NCI-H82 (cell line): Measurements from ENCODE around the gene APBB1IP.

Experiments
- DNase-seq: peaks from one replicate; lab custom pipeline; 2025; lab: John Stamatoyannopoulos, UW

APBB1IP gene

DNA sequence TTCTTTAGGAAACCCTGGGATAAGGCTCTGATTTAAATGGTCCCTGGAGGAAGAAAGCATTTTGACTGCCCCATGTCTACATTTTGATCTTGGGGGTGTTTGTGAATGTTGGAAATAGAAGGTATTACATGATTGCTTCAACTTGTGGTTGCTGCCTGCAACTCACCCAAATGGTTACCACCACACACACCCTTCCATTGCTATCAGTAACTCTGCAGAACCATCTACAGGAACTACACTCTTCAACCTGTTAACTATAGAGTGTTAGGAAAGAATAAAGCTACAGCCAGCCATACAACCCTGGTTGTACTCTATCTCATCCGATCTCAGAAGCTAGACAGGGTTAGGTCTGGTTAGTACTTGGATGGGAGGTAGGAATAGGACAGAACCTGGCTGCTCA lies 71.2 kb downstream of the APBB1IP start:
- no peak for DNase-seq

DNA sequence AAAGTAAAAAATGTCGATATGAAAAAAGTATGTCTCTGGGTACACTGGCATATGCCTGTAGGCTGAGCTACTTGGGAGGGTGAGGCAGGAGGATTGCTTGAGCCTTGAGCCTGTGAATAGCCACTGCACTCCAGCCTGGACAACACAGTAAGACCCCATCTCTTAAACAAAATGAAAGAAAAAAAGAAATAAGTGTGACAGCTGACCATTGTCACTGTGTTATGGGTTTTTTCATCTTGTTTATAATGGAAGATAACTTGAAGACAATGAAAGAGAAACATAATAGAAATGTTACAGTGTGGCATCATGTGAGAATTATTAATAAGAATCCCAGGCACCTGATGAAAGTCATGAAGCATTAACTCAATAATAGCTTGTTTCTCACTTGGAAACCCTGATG lies 75.0 kb downstream of the APBB1IP start:
- DNase-seq = no peak

DNA sequence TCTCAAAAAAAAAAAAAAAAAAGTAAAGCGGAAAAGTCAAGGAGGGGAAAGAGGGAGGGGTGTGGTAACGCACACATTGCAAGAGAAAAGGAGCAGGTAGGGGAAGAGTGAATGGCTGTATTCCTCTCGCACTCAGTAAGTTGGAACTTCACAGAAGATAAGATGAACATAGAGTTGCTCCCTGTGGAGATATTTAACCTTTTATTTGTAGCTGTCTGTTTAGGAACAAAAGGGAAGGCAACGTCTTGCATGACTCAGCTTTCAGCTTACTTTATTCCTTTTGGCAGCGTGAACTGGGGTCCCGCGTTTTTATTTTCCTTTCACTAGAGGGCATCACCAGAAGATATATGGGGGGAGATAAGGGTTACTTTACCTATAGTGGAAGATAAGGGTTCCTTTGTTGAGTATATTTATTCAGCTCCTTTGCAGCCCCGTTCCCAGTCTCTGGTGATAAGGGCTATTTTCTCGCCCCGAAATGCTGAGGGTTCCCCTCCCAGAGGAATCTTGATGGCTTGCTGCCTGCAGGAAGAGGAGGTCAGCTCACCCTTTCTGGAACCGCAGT lies 78.5 kb downstream of the APBB1IP start:
- no peak for DNase-seq

DNA sequence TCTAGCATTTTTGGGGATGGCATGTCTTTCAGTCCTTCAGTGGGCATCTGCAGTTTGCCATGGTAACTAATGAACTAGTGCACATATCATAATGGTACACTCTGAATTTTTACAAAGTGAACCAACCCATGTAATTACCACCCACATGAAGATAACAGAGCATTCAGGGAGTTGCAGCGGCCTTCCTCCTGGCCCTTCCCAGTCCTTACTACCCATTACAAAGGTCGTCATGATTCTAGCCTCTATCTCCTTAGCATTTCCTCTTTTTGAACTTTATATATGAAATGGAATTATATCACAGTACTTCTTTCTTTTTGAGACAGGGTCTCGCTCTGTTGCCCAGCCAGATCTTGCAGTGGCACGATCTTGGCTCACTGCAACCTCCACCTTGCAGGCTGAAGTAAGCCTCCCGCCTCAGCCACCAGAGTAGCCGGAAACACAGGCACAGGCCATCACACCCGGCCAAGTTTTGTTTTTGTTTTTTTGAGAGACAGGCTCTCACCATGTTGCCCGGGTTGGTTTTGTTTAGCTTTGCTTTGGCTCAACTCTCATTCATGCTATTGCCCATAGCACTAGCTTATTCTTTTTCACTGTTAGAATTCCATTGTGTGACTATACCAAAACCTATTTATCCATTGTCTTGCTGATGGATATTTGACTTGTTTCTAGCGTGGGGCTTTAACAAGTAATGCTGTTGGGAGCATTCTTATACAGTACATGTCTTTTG lies 79.2 kb downstream of the APBB1IP start:
- no peak for DNase-seq

DNA sequence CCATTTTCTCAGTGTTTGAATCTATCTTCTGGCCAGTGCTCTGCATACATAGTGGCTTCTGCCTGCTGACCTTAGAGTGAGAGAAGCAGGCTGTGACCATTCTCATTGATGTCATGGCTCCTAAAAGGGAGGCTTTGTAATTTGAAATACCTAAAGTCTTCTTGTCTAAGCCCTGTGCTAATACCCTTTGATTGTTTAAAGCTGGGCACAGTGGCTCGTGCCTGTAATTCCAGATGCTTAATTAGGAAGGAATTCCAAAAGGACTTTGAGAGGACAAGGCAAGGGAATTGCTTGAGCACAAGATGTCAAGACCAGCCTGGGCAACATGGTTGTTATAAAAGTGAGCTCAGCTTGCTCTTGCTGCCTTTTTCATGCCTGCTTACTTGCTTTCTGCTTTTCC lies 81.7 kb downstream of the APBB1IP start:
- no peak for DNase-seq

DNA sequence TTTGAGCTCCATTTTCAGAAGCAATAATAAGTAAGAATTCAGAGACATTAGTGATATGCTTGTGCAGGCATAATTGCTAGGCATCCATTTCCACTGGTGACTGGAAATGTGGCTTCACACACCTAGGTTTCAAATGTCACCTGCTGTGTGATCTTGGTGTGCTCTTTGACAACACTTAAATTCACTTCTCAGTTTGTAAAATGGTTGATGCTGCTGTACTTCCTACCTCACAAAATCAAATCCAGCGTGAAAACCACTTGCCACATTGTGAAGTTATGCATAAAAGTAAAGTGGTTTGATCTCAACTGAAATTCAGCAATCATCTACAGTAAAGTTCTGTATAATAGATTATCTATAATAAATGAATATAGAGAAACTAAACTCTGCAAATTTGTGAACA lies 82.4 kb downstream of the APBB1IP start:
- DNase-seq = no peak

DNA sequence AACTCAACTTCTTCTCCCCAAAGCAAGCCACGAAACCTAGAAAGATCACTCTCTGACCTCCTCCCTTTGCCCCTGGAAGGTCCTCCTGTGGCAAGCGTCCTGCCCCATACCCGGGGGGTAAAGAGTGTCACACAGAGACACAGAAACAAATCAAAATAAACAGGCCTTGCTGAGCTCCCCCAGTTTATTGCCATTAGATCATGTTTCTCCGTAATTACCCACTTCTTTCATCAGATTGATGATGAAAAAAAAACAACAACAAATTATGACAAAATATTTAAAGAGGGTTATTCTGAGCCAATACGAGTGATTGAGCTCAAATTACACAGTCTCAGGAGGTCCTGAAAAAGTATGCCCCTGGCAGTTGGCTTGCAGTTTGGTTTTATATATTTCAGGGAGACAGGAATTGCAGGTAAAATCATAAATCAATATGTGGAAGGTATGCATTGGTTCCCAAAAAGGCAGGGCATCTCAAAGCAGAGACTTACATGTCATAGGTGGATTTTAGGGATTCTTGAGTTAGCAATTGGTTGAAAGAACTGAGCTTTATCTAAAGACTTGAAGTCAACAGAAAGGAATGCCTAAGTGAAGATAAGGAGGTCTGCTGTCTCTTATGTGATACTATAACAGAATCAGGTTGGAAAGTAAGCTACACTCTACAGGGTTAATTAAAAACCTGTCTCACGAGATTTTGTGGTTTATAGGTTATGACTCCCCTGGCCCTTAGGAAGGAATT lies 86.2 kb downstream of the APBB1IP start:
- DNase-seq = no peak

DNA sequence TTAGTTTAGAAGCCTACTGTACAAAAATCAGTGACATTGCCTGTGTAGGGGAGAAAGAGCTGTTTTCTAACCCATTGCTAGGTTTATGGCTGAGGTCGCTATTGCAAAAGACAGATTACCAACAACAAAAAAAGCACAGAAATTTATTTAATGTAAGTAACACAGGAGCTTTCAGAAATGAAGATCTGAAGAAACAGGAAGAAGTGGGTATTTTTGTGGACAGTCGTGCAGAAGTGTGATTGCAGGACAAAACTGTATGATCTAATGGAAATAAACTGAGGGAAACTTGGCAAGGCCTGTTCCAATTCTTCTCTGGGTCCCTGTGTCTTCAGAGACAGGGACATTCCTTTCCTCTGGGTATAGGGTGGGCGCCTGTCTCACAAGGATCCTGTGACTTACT lies 87.4 kb downstream of the APBB1IP start:
- no peak for DNase-seq

DNA sequence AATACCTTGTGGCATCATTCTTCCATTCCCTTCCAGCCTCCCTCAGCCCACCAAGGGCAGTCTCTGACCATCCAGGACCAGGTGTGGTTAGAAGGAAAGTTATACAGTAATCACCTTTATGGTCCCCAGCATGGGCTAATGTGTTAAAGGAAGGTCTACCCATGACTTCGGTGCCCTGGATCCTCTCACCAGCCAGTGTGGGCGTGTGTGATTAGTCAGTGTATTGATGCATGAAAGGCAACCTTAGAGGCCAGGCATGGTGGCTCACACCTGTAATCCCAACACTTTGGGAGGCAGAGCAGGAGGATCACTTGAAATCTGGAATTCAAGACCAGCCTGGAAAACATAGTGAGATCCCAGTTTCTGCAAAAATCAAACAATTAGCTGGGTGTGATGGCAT lies 88.9 kb downstream of the APBB1IP start:
- DNase-seq = no peak

DNA sequence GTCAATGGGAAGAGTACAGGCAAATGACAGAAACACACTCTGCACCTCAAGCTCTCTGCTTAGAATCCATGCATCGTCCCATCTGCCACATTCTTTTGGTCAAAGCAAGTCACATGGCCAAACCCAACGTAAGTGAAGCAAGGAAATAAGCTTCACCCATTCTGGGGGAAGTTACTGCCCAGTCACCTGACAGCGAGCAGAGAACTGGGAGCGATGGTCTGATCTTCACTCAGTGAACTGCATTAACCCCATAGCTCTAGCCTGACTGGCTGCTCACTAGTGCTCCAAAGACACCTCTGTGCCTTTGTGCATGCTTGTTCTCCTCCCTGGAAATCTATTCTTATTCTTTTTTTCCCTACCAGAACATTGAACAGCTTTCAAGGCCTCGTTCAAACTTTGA lies 89.9 kb downstream of the APBB1IP start:
- DNase-seq = no peak

DNA sequence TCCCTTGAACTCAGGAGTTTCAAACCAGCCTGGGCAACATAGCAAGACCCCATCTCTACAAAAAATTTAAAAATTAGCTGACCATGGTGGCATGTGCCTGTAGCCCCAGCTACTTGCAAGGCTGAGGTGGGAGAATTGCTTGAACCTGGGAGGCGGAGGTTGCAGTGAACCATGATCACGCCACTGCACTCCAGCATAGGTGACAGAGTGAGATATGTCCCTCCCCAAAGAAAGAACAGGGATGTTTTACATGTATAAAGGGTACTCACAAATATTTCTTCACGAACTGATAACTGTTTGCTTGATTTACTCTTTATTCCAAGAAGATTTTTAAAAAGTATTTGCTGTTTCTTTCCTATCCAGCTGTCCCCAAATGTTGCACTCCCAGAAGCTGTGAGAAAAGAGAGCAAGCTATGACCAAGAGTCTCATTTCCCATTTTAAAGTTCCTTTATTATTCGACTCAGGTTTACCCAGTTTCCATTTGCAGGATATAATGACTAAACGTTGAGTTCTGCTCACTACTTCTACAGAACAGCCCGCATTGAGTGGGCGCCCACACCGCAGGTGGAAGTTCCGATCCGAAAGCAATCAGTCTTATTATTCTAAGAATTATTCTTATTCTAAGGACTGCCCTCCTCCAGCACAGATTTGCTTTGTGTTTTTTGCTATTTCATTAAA lies 90.7 kb downstream of the APBB1IP start:
- no peak for DNase-seq

DNA sequence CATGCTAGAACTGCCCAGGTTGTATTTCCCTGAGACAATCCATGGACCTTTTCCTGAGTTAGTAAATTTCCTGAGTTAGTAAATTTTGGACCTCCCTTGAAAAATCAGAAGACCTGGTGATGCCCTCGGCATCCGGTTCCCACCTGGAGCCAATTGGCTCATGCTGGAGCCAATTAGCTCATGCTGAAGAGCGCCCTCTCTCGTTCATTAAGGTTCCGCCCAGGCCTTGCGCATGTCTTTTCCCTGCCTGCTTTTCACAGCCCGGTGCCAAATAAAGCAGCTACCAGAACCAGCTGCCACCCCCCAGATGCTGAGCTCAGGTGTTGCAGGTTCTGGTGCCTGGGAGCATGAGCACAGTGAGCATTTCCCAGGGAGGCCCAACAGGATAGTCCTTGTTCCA lies 96.2 kb downstream of the APBB1IP start:
- DNase-seq = peak; percentile 34

DNA sequence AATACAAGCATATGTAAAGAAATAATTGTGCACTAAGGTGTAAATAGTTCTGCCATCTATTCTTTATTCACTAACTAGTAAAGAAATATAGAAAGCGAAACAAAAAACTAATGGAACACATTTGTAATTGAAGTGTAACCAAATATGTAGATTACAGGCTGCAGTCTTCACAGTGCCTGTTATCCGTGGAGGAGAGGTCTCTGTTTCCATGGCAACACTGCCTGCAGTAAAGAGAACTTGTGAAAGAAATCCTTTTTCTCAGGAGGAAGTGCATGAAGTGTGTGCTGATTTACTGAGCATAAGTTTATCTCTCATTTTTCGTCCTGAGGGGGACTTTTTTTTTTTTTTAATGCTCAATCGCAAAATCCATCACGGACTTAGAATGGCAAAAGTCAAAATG lies 102.5 kb downstream of the APBB1IP start:
- DNase-seq = no peak

DNA sequence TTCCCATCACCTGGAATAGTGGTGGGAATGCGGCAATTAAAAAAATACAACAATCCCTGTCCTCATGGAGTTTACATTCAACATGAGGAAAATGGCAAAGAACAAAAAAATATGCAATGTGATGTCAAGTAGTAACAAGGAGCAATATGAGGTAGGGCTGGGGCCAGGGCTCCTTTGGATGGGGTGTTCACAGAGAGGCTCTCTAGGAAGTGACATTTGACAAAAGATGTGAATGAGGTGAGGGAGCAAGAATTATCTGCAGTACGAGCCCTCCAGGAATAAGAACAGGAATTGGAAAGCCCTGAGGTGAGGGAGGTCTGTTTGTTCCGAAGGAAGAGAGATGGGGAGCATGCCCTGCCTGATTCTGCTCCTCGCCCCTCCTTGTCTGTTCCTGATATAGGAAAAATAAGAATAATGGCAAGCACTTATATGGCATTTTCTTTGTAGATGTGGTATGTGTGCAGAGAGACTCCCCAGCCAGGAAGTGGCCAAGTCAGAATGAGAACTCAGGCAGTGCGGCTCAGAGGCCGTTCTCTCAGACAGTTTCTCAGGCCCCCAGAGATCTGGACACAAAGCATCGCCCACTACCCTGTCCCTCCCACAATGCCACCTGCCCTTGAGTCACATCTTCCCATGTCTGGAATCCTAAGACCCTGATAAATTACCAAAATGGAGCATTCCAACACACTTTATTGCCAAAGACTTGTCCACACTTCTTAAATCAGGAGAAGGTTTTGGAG lies 105.6 kb downstream of the APBB1IP start:
- no peak for DNase-seq

DNA sequence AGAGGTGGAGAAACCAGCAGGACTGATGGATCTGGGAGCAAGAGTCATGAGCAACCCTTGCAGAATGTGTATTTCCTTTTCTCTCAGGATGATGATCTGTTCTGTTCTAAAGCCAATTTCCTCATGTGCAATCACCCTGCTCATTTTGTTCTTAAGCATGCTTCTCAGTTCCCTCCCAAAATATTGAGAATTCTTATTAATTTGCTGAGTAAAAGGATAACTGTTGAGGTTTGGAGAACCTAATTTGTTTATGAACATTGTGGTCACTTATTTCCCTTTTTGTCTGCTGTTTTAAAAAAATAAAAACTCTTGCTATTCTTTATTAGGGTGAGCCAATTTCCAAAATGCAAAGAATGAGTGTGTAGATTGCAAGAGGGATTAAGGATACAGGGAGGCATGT lies 106.8 kb downstream of the APBB1IP start:
- DNase-seq = no peak

DNA sequence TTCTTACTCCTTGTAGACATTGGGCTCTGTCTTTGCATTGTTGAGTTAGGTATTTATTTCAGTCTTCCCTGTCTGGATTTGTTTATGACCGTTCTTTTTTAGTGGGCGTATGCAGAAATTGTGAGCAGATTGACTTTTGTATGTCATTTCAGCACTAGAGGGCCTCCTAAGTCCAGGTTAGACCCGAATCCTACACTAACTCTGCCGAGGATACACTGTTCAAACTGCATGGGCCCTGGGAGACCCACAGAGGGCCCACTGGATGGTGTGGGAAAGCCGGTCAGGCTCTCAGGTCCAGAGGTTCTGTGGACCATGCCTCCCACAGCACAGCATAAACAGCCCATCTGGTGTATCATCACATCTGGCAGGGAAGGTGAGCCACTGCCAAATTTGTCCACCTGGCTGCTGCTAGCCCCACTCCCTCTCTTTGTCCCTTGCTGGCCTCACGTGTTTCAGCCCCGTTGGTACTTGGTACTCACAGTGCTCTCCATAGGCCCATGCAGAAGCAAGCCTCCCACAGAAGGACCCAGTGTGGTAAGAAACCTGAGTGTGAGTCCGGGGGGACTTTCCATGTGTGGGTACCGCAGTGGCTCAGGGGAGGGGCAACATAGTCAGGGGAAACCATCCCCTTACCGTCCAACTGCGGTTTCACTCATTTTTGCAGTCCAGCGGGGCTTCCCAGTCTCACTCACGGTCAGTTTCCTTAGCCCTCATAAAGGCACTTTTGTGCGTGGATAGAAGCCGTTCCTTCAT lies 112.8 kb downstream of the APBB1IP start:
- no peak for DNase-seq

DNA sequence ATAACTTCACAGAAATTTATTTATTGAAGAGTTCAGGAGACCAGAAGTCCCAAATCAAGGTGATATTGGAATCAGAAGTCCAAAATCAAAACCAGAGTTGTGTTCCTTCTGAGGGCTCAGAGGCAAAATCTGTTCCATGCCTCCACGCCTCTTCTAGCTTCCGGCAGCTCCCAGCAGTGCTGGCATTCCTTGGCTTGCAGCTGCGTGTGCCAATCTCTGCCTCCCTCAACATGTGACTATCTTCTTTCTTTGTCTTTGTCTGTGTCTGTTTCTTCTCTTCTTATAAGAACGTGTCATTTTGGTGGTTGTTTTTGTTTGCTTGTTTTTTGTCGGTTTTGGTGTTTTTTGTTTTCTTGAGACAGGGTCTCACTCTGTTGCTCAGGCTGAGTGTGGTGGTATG lies 116.1 kb downstream of the APBB1IP start:
- no peak for DNase-seq

DNA sequence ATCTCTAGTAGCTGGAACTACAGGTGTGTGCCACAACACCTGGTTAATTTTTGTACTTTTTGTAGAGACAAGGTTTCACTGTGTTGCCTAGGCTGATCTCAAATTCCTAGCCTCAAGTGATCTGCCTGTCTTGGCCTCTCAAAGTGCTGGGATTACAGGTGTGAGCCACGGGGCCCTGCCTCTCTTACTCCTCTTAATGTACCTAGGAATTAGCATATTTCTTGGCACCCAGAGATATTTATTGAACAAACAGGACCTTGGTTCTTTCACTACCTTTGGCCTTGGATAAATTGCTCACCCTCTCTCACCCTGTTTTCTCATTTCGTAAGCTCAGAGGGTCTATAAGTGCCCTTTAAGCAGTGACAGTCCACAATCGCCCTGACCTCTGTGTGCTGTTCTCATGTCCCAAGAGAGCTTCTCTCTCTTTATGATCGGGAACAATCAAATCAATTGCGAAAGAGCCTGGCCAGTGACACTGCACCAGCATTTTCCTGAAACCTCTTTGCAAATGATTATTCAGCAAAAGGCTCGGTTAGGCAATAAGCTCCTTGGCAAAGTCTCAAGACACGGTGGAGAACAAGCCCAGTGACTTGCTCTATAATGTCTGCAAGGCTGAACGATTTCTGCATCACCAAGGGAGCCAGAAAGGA lies 117.7 kb downstream of the APBB1IP start:
- DNase-seq = no peak

DNA sequence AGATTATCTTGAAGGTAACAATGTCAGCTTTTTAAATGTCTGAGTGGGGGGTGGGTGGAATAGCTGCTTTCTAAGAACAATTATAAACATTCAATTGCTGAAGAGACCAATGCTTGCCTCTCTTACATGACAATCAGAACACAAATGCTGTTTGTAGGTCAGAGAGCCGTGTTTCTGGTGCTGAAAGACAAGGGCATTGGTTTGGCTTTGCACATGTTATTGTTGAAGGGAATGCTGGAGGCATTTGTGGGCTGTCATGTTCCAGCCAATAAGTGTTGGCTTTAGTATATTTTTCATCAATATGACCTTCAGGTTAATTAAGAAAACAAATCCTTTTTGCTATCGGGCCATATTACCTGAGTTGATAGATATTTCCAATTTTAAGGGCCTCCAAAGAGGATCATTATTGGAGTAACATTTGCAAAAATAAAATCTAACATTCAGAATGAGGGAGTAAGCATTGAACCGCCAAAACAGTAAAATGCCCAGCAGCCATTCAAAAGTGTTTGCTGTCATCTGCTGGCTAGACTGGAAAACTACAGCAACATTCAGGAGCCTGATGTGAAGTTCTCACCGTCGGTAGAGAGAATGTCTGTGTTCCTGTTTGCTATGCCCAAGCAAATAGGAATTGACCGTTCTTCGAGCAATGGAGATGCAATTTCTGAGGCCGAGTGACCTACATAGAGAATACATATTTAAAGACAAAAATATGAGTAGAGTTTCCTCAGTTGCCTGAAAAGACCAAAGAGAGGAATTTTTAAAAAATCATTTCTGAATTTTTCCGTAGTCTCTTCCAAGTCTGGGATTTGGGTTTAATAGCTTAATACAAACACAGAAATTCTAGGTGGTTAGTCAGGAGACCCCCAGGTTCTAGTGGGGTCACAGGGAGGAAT lies 118.9 kb downstream of the APBB1IP start:
- peak; percentile 62 for DNase-seq

DNA sequence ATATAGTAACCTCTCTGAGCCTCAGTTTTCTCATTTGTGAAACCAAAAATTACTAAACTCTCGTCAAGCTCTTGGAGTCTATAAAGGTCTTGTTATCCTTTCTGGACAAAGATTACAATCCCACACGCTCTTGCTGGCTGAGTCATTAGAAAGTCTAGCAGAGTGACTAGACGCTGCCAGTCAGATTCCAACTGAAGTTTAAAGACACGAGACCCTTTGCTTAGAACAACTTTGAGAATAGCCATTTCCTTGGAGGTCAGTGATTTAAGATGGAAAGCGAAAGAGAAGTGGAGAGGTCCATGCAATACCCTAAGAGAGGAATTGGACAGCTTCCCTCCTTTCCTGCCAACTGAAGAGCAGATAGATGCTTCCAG lies 119.5 kb downstream of the APBB1IP start:
- DNase-seq = no peak
